Measurements from ENCODE around the gene MACROH2A2. TPM values are rescaled to one million over a fixed set of nuclear protein-coding genes. Genes with fewer than 3 reads are reported as not detected.

Gene MACROH2A2
- total and polyA plus RNA-seq, 12 donors = 10.0 to 17.5 (median 12.7) TPM

DNA sequence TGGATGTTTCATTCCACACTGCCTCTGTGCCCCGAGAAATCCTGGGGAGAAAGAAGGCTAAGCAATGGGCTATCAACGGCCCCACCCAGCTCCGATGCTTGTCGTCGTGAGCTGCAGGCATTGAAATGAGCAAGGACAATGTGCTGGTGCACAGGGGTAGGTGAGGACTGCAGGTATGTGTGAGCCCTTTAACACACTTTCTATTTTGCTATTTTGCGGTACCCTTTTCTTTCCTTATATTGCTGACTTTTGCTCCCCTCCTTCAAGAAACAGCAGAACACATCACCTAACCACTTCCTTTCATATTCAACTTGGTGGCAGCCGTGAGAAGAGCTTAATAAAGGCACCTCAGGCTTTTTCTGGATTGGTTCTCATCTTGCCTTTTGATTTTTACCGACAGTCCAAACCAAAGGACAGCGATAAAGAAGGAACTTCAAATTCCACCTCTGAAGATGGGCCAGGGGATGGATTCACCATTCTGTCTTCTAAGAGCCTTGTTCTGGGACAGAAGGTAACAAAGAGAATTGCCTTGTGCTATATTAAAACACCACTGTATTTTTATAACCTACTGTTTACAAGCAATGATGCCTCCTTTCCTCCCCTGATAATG lies 40.8 kb downstream of the MACROH2A2 start:
- no peak for DNase-seq
- Histone ChIP-seq H3K4me1 (no peaks in the 10 kb centered on the region), H3K27ac (no peak overlapping the region), H3K27me3 (no peaks in the 10 kb centered on the region), H3K4me3 (peak overlapping the region in 1 of 10 donors; percentile 3), H3K9me3 (no peaks in the 10 kb centered on the region), H3K36me3 (peaks cover 0 to 71% (median 15%) of the 10 kb centered on the region in 9 donors)
- WGBS, 2 donors = 92 to 93% methylated on average over 9 of the region's 9 CpGs
- TF ChIP-seq, protein P1, sequence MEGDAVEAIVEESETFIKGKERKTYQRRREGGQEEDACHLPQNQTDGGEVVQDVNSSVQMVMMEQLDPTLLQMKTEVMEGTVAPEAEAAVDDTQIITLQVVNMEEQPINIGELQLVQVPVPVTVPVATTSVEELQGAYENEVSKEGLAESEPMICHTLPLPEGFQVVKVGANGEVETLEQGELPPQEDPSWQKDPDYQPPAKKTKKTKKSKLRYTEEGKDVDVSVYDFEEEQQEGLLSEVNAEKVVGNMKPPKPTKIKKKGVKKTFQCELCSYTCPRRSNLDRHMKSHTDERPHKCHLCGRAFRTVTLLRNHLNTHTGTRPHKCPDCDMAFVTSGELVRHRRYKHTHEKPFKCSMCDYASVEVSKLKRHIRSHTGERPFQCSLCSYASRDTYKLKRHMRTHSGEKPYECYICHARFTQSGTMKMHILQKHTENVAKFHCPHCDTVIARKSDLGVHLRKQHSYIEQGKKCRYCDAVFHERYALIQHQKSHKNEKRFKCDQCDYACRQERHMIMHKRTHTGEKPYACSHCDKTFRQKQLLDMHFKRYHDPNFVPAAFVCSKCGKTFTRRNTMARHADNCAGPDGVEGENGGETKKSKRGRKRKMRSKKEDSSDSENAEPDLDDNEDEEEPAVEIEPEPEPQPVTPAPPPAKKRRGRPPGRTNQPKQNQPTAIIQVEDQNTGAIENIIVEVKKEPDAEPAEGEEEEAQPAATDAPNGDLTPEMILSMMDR (IDR thresholded peaks at IDR 0.05) = no peak
- intact Hi-C loops (cut with DNase I) = no loop called here
- ATAC-seq = no peak

DNA sequence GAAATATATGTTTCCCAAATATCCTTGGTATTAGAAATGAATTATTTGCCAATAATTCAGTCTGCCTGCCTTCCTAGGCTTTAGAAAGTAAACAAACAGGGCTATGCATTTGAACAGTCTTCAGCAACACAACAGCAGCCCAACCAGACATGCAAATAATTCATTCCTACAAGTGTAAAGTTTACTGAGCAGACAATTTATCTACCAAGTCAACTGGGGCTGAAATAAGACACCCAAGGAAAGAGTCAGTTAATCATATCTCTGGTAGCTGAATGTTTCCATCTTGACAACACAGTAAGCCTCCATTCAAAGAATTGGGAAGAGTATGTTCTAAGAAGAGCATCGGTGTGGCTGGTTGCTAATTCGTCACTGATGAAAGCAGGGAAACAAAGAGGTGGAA lies 41.6 kb downstream of the MACROH2A2 start:
- DNase-seq (no peak), ATAC-seq (no peak)
- no peak overlapping the region for H3K4me3 ChIP-seq
- H3K9me3 ChIP-seq = no peaks in the 10 kb centered on the region
- WGBS, 2 donors = 91 to 95% methylated on average over 2 of the region's 2 CpGs
- no peaks in the 10 kb centered on the region for H3K4me1 ChIP-seq
- no peak overlapping the region for H3K27ac ChIP-seq
- no peaks in the 10 kb centered on the region for H3K27me3 ChIP-seq
- H3K36me3 ChIP-seq = peaks cover 0 to 79% (median 15%) of the 10 kb centered on the region in 9 donors
- intact Hi-C loops (cut with DNase I) = no loop called here
- TF ChIP-seq, protein P1 (IDR thresholded peaks at IDR 0.05) = no peak

DNA sequence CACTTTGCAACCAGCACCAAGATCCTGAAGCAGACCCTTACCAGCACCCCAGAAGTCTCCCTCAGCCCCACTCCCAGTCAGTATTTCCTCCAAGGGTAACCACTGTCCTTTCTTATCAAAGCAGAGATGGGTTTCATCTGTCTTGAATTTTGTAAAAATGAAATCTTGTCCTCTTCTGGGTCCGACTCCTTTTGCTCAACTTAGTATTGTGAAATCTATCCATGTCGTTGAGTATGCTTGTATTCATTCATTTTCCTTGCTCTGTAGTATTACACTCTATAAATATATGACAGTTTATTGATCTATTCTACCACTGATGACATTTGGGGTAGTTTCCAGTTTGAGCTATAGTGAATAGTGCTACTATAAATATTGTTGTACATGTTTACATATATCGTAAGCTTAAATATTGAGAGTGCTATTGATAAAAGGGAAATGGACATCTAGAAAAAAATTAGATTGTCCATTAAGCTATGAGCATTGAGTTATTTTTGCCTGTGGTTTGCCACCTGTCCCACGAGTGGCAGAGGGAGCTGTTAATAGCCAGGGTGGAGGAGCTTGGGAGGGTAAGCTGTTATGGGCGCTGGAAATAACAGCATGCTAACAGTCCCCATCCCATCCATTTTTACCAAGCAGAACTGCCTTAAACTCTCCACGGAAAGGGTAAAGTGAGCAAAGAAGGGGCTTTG lies 43.5 kb downstream of the MACROH2A2 start:
- Histone ChIP-seq H3K27me3 (no peaks in the 10 kb centered on the region), H3K27ac (no peak overlapping the region), H3K36me3 (peaks cover 0 to 86% (median 8%) of the 10 kb centered on the region in 9 donors), H3K4me1 (no peaks in the 10 kb centered on the region), H3K9me3 (no peaks in the 10 kb centered on the region), H3K4me3 (no peak overlapping the region)
- WGBS, 2 donors = 87 to 90% methylated on average over 6 of the region's 6 CpGs
- TF ChIP-seq, protein P1 (IDR thresholded peaks at IDR 0.05) = no peak
- intact Hi-C loops (cut with DNase I) = no loop called here
- ATAC-seq (no peak), DNase-seq (no peak)

DNA sequence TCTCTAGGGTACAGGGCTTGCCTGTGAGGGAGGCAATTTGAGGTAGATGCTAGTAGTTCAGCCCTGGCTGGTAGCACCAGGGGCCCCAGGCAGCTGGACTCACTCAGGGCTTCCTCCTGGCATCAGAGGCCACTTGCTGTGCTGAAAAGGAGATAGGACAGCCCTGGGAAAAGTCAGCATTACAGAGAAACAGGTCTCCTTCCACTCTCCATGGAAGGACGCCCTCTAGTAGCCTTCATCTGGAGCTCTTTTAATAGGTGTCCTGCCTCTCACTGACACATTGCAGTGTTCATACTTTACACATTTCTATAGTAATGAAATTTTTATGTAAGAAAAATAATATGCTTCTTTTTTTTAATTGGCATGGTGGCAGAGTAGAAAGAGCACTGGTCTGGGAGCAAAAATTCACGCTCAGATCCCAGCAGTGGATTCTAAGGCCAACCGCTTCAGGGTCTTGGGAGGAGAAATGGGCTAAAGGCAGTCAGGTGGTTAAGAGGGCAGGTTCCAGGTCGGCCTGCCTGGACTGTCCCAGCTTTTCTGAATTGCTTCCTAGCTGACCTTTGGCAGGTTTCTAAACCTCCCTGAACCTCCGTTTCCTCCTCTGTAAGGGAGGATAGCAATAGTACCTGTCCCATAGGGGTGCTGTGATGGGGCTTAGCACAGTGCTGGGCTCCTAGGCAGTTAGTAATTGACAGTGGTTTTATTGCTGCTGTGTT lies 44.2 kb downstream of the MACROH2A2 start:
- Histone ChIP-seq H3K36me3 (peaks cover 0 to 86% (median 8%) of the 10 kb centered on the region in 9 donors), H3K4me1 (no peaks in the 10 kb centered on the region), H3K9me3 (no peaks in the 10 kb centered on the region), H3K27ac (no peak overlapping the region), H3K27me3 (no peaks in the 10 kb centered on the region), H3K4me3 (no peak overlapping the region)
- DNase-seq (no peak), ATAC-seq (no peak)
- TF ChIP-seq, protein P1 (IDR thresholded peaks at IDR 0.05) = no peak
- intact Hi-C loops (cut with DNase I) = no loop called here
- 96% methylated on average over 5 of the region's 5 CpGs for WGBS, 2 donors

Data from heart right ventricle (tissue), 16 donors.